SK-N-SH (cell line): ENCODE results near the gene PAQR7. TPM values are rescaled to one million over a fixed set of nuclear protein-coding genes. Genes with fewer than 3 reads are reported as not detected.

Experiments used
- CTCF ChIA-PET: fragments of 300-600, 350-600 bp; formaldehyde crosslinking; extraction: SDS; loops from one replicate; lab custom pipeline; 2021; lab: Yijun Ruan, JAX
- POLR2A ChIA-PET: fragments of 350-600 bp; sonication (Branson Sonifier 250); formaldehyde crosslinking; extraction: SDS; loops from one replicate; lab custom pipeline; 2020; ENCODE audit warnings: antibody characterized with exemption, inconsistent platforms; lab: Yijun Ruan, JAX
- DNase-seq: peaks from one replicate; pipeline ENCODE4 v3.0.0; 2012
- H2AFZ ChIP-seq: fragments of 200-600 bp; sonication (generic); 2 replicates; pipeline ENCODE4 v1.8.1; 2016; ENCODE audit warnings: antibody characterized with exemption, mild to moderate bottlenecking, low read depth
- H3F3A ChIP-seq: fragments of 200-600 bp; sonication (generic); replicated peaks from 2 replicates; pipeline ENCODE3; 2016; ENCODE audit warnings: antibody characterized with exemption, mild to moderate bottlenecking; ENCODE audit not compliant: insufficient read depth
- H3K27ac ChIP-seq, 2 experiments: fragments of 200-500 bp in 1 of 2; fragments of 200-600 bp in 1 of 2; sonication (Bioruptor generic) in 1 of 2; sonication (generic), shearing (Covaris generic) in 1 of 2; 2 replicates each; pipeline versions ENCODE4 v1.5.1 to v1.6.1; 2014 to 2016; ENCODE audit warnings: low read depth in 2 of 2, inconsistent platforms in 1 of 2, low read length in 1 of 2, mild to moderate bottlenecking in 1 of 2, mixed read lengths in 1 of 2
- H3K27me3 ChIP-seq: fragments of 200-600 bp; sonication (generic), shearing (Covaris generic); 2 replicates; pipeline ENCODE4 v1.6.1; 2016; ENCODE audit warnings: mixed run types; ENCODE audit not compliant: insufficient read depth
- H3K36me3 ChIP-seq, 2 experiments: fragments of 200-500 bp in 1 of 2; fragments of 200-600 bp in 1 of 2; sonication (Bioruptor generic) in 1 of 2; sonication (generic) in 1 of 2; replicated peaks in 1 of 2; 2 replicates each; pipeline versions ENCODE3 to v1.5.1; 2014 to 2016; ENCODE audit warnings: low read length in 1 of 2, mild to moderate bottlenecking in 1 of 2; ENCODE audit not compliant: insufficient read depth in 2 of 2, control insufficient read depth in 1 of 2
- H3K4me1 ChIP-seq, 2 experiments: fragments of 200-500 bp in 1 of 2; fragments of 200-600 bp in 1 of 2; sonication (Bioruptor generic) in 1 of 2; sonication (generic), shearing (Covaris generic) in 1 of 2; 2 replicates each; pipeline versions ENCODE4 v1.5.1 to v1.6.1; 2014 to 2016; ENCODE audit warnings: low read depth in 1 of 2, low read length in 1 of 2, mixed run types in 1 of 2; ENCODE audit not compliant: insufficient read depth in 2 of 2, control insufficient read depth in 1 of 2
- H3K4me2 ChIP-seq: fragments of 200-600 bp; sonication (generic), shearing (Covaris generic); 2 replicates; pipeline ENCODE4 v1.6.1; 2017; ENCODE audit warnings: mixed run types
- H3K4me3 ChIP-seq, 2 experiments: fragments of 200-500 bp in 1 of 2; fragments of 200-600 bp in 1 of 2; sonication (Bioruptor generic) in 1 of 2; sonication (generic), shearing (Covaris generic) in 1 of 2; 2 replicates each; pipeline versions ENCODE4 v1.5.1 to v1.8.1; 2014 to 2016; ENCODE audit warnings: low read depth in 2 of 2, inconsistent platforms in 1 of 2, low read length in 1 of 2, mild to moderate bottlenecking in 1 of 2, mixed read lengths in 1 of 2, moderate library complexity in 1 of 2
- H3K79me2 ChIP-seq: fragments of 200-600 bp; sonication (generic); 2 replicates; pipeline ENCODE4 v1.8.1; 2017; ENCODE audit warnings: mild to moderate bottlenecking; ENCODE audit not compliant: insufficient read depth
- H3K9ac ChIP-seq: fragments of 200-600 bp; sonication (generic); 2 replicates; pipeline ENCODE4 v1.6.1; 2017; ENCODE audit warnings: mixed run types
- H3K9me2 ChIP-seq: fragments of 200-600 bp; sonication (generic); 2 replicates; pipeline ENCODE4 v1.6.1; 2017; ENCODE audit warnings: mixed run types
- H3K9me3 ChIP-seq: fragments of 200-600 bp; sonication (generic); 2 replicates; pipeline ENCODE4 v1.6.1; 2017; ENCODE audit warnings: mixed run types, mild to moderate bottlenecking, moderate library complexity
- H4K20me1 ChIP-seq: fragments of 200-600 bp; sonication (generic); 2 replicates; pipeline ENCODE4 v1.6.1; 2017; ENCODE audit warnings: mild to moderate bottlenecking, mixed run types; ENCODE audit not compliant: insufficient read depth
- EZH2phosphoT487 ChIP-seq: fragments of 200-600 bp; sonication (generic); IDR thresholded peaks from 2 replicates; pipeline ENCODE4 v1.6.1; 2017; ENCODE audit warnings: low read depth, mixed run types, mild to moderate bottlenecking, antibody characterized with exemption, moderate library complexity, borderline replicate concordance
- FOXJ3 ChIP-seq: sonication (generic); formaldehyde crosslinking; IDR thresholded peaks from 2 replicates; pipeline ENCODE4 v1.5.1; 2020; ENCODE audit warnings: mild to moderate bottlenecking, missing genetic modification reagents
- FOXM1 ChIP-seq: IDR thresholded peaks from 2 replicates; pipeline ENCODE4 v1.4.0; 2012; ENCODE audit warnings: low read depth, mild to moderate bottlenecking
- JUND ChIP-seq: IDR thresholded peaks from 2 replicates; pipeline ENCODE4 v1.4.0; 2012
- MEF2A ChIP-seq: IDR thresholded peaks from 2 replicates; pipeline ENCODE4 v1.4.0; 2012; ENCODE audit warnings: low read depth, borderline replicate concordance
- MXI1 ChIP-seq: IDR thresholded peaks from 2 replicates; pipeline ENCODE4 v1.6.1; 2012; ENCODE audit warnings: mild to moderate bottlenecking, low read depth, low read length, improper control_type of control experiment
- NRF1 ChIP-seq: IDR thresholded peaks from 2 replicates; pipeline ENCODE4 v1.6.1; 2012; ENCODE audit warnings: low read depth, mild to moderate bottlenecking, low read length
- PBX3 ChIP-seq: IDR thresholded peaks from 2 replicates; pipeline ENCODE4; 2012
- POLR2AphosphoS5 ChIP-seq: IDR thresholded peaks from 2 replicates; pipeline ENCODE4 v1.6.1; 2012; ENCODE audit warnings: low read depth, low read length
- RAD21 ChIP-seq: IDR thresholded peaks from 2 replicates; pipeline ENCODE4 v1.6.1; 2012; ENCODE audit warnings: mild to moderate bottlenecking, low read length
- RCOR1 ChIP-seq: fragments of 150-350 bp; IDR thresholded peaks from 2 replicates; pipeline ENCODE4 v1.6.1; 2017; ENCODE audit warnings: antibody characterized with exemption, low read length
- SIN3A ChIP-seq: IDR thresholded peaks from 2 replicates; pipeline ENCODE4 v1.6.1; 2012; ENCODE audit warnings: low read depth, mild to moderate bottlenecking, low read length, moderate library complexity, borderline replicate concordance
- TAF1 ChIP-seq: IDR thresholded peaks from 2 replicates; pipeline ENCODE4 v1.6.1; 2012; ENCODE audit warnings: low read depth, mild to moderate bottlenecking, low read length, moderate library complexity, borderline replicate concordance
- TEAD4 ChIP-seq: IDR thresholded peaks from 2 replicates; pipeline ENCODE4 v1.4.0; 2012; ENCODE audit warnings: mild to moderate bottlenecking, borderline replicate concordance; ENCODE audit not compliant: insufficient read depth
- WGBS: methylation state at CpG from one replicate; pipeline ENCODE4 v1.1.6; 2017; ENCODE audit warnings: low lambda C conversion rate; 5-methylcytosine and 5-hydroxymethylcytosine counted together
- polyA plus RNA-seq, 3 experiments: library from polyadenylated mRNA; depleted of rRNA; stranded (reverse); fragments of >200 nt; gene quantifications; 2 replicates each; pipeline ENCODE4 v1.2.3, GENCODE V29; 2012
- TF ChIP-seq, protein P1 (sequence below): IDR thresholded peaks from 2 replicates; pipeline ENCODE4 v1.4.0; 2012; ENCODE audit warnings: low read depth, borderline replicate concordance
- TF ChIP-seq, protein P2 (sequence below): IDR thresholded peaks from 2 replicates; pipeline ENCODE4 v1.4.0; 2012; ENCODE audit warnings: low read depth
- TF ChIP-seq, protein P3 (sequence below): fragments of 150-350 bp; IDR thresholded peaks from 2 replicates; pipeline ENCODE4 v1.6.1; 2016; ENCODE audit warnings: mild to moderate bottlenecking, low read depth, low read length
- TF ChIP-seq, protein P4 (sequence below): fragments of 150-350 bp; IDR thresholded peaks from 2 replicates; pipeline ENCODE4 v1.6.1; 2017; ENCODE audit warnings: antibody characterized with exemption, low read length, low read depth, borderline replicate concordance

Gene PAQR7
- polyA plus RNA-seq, 1 of the 3 experiments (the other 2 are of a cell fraction): 5.6 TPM

DNA sequence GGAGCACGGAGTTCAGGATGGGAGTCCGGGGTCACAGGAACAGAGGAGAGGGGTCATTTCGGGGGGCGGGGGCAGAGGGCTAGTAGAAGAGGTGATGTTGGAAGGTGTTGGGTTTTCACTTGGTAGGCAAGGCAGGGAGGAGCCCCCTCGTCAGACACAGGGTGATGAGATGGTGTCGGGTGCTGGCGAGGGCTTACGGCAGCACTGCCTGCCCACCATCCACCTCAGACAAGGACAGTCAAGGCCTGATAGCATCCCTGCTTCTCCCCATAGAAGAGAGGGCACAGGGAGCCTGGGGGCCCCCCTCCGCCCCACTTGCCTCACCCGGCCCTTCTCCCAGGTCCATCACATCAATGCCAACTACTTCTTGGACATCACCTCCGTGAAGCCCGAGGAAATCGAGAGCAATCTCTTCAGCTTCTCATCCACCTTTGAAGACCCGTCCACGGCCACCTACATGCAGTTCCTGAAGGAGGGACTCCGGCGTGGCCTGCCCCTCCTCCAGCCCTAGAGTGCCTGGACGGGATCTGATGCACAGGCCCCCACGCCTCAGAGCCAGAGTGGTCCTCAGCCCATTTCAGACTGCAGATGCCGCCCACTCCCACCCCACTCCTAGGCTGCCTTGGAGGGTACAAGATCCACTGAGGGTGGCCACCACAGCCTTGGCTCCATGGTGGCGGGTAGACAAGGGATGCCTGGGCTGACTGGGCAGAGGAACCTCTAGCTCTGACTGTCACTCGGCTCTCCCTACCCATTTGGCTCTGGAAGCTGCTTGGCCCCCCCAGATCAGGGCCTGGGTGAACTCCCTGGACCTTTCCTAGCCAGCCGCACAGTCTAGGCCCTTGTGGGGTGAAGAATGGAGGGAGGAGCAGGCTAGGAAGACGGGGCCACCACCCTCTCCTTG lies 60.0 kb downstream of the PAQR7 start:
- Histone ChIP-seq H2AFZ (no peak overlapping the region), H3K79me2 (peaks cover 5% of the 10 kb centered on the region), H3K4me2 (no peak overlapping the region), H3K9me3 (no peaks in the 10 kb centered on the region), H3K4me1 (peaks cover 8 to 23% of the 10 kb centered on the region in 2 experiments; a peak in 1 of 4 replicates), H3K9ac (no peak overlapping the region), H3K4me3 (no peak overlapping the region), H4K20me1 (no peaks in the 10 kb centered on the region), H3F3A (no peaks in the 10 kb centered on the region), H3K9me2 (no peaks in the 10 kb centered on the region), H3K27me3 (no peaks in the 10 kb centered on the region), H3K36me3 (peaks cover 0 to 34% of the 10 kb centered on the region in 2 experiments), H3K27ac (no peak overlapping the region)
- no peak for DNase-seq
- WGBS: 98% methylated on average over 9 of the region's 24 CpGs
- TF ChIP-seq, protein P1, sequence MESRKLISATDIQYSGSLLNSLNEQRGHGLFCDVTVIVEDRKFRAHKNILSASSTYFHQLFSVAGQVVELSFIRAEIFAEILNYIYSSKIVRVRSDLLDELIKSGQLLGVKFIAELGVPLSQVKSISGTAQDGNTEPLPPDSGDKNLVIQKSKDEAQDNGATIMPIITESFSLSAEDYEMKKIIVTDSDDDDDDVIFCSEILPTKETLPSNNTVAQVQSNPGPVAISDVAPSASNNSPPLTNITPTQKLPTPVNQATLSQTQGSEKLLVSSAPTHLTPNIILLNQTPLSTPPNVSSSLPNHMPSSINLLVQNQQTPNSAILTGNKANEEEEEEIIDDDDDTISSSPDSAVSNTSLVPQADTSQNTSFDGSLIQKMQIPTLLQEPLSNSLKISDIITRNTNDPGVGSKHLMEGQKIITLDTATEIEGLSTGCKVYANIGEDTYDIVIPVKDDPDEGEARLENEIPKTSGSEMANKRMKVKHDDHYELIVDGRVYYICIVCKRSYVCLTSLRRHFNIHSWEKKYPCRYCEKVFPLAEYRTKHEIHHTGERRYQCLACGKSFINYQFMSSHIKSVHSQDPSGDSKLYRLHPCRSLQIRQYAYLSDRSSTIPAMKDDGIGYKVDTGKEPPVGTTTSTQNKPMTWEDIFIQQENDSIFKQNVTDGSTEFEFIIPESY: no peak
- TF ChIP-seq SIN3A: no peak
- TF ChIP-seq, protein P2, sequence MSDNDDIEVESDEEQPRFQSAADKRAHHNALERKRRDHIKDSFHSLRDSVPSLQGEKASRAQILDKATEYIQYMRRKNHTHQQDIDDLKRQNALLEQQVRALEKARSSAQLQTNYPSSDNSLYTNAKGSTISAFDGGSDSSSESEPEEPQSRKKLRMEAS: no peak
- TF ChIP-seq, protein P3, sequence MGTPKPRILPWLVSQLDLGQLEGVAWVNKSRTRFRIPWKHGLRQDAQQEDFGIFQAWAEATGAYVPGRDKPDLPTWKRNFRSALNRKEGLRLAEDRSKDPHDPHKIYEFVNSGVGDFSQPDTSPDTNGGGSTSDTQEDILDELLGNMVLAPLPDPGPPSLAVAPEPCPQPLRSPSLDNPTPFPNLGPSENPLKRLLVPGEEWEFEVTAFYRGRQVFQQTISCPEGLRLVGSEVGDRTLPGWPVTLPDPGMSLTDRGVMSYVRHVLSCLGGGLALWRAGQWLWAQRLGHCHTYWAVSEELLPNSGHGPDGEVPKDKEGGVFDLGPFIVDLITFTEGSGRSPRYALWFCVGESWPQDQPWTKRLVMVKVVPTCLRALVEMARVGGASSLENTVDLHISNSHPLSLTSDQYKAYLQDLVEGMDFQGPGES: no peak
- TF ChIP-seq TEAD4: no peak
- TF ChIP-seq FOXJ3: no peak
- TF ChIP-seq JUND: no peak
- TF ChIP-seq FOXM1: no peak
- TF ChIP-seq POLR2AphosphoS5: no peak
- no peak for TF ChIP-seq TAF1
- no peak for TF ChIP-seq NRF1
- no peak for TF ChIP-seq PBX3
- TF ChIP-seq RAD21: no peak
- TF ChIP-seq RCOR1: no peak
- TF ChIP-seq MXI1: no peak
- no peak for TF ChIP-seq EZH2phosphoT487
- TF ChIP-seq, protein P4, sequence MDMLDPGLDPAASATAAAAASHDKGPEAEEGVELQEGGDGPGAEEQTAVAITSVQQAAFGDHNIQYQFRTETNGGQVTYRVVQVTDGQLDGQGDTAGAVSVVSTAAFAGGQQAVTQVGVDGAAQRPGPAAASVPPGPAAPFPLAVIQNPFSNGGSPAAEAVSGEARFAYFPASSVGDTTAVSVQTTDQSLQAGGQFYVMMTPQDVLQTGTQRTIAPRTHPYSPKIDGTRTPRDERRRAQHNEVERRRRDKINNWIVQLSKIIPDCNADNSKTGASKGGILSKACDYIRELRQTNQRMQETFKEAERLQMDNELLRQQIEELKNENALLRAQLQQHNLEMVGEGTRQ: no peak
- no peak for TF ChIP-seq MEF2A
- ChIA-PET CTCF (interaction anchor here (0.6 to 2.7 kb wide), 4 partner anchors 55 to 207 kb away, joined by 3 to 7 read pairs (median 3); no protein-coding TSS in a partner anchor), POLR2A (no interaction called here)
